RCC 7860 (cell line): Measurements from ENCODE around the gene TRIM44.
"Not testable (repeated sequence)": the region's sequence is repeated elsewhere in the genome, so short reads cannot be mapped to it uniquely, and the experiment has no call there.

Experiments
- DNase-seq: peaks from one replicate; pipeline ENCODE4 v3.0.0-alpha.2; 2015; ENCODE audit warnings: low spot score
- FAIRE-seq: peaks from 2 replicates; lab custom pipeline; 2012; peaks lifted over from hg19 to GRCh38; lab: Jason Lieb, UNC

TRIM44 gene

DNA sequence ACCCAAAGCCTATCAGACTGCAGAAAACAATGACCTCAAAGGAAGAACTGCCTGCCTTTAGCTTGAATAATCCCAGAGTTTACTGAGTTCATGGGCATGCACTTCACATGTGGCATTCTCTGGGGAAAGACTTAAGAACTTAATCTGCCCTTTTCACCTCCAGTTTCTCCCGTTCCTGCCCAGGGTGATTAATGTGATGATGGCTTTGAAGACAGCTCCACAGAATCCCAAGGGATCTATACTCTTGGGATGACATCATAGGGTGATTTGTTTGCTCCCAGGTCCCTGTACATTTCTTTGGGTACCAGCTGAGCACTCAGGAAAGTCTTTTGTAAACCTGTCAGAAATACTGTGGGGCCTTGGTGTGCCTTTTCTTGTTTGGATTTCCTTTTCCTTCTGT, 30.3 kb upstream of the TRIM44 start:
- DNase-seq (peak; percentile 34), FAIRE-seq (no peak)

DNA sequence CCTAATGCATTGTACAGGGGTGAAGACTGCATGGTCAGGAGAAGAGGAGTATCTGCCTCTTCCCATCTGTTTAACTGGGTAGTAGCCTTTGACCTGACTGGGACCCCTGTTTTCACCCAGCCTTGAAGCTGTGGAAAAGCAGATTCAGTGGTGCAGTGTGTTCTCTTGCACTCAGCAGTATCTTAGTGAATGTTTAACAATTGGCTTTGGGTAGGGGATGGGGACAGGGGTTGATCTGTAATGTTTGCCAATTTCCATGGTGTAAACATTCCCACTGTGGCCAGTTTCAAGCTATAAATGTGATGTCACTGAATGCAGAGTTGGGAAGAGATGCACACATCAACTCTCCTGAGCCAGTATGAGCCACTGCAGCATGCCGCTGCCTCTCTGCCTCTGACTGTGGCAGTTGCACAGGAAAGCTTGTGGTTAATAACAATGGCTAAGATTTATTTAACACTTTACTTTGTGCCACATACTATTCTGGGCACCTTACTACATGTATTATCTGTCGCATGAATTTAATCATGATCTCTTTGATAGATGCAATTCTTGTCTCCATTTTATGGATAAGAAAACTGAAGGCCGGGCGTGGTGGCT, 28.6 kb upstream of the TRIM44 start:
- no peak for FAIRE-seq

DNA sequence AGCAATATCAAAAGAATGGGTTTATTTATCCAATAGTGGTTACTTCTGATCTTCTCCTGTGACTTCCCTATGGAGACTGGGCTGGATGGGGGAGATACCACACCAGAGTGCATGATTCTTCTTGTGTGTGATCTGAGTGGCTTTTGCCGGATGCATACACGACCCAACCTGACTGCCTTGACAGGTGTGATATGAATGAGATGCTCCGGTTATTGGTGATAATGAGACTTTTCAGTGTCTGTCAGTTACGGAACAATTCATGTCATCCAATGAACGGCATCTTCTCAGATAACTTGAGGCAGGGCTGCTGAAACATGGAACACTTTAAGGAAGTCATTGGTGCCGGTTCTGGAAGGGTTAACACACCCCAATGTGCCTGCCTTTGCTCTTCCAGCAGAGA, 26.6 kb upstream of the TRIM44 start:
- no peak for DNase-seq
- FAIRE-seq: no peak

More for the DNA sequence above, 28.6 kb upstream of the TRIM44 start:
- no peak for DNase-seq

DNA sequence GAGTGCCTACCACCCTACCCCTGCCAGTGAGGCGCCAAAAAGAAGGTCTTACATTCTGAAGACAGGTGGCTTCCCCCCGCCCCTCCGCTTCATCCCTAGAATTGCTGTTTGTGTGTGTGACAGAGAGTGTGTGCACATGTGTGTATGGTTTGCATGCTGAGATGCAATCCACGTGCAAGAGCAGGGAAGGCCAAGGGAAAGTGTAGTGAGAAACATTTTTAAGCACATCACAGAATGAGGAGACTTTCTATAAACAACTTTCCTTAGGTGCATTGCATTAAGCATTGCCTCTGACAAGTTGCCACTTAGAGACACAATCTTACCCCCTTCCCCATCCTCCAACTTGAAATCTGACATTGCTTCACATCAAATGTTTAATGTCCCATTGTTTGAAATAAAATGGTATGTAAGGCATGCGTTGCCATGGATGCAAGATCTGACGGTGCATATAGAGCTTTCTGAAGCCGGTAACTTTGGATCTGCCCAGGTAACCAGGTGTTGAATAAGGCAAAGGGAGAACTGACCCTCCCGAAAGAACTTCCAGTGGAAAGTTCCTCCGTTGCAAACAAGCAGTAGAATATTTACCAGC, 22.9 kb upstream of the TRIM44 start:
- FAIRE-seq (no peak), DNase-seq (no peak)

DNA sequence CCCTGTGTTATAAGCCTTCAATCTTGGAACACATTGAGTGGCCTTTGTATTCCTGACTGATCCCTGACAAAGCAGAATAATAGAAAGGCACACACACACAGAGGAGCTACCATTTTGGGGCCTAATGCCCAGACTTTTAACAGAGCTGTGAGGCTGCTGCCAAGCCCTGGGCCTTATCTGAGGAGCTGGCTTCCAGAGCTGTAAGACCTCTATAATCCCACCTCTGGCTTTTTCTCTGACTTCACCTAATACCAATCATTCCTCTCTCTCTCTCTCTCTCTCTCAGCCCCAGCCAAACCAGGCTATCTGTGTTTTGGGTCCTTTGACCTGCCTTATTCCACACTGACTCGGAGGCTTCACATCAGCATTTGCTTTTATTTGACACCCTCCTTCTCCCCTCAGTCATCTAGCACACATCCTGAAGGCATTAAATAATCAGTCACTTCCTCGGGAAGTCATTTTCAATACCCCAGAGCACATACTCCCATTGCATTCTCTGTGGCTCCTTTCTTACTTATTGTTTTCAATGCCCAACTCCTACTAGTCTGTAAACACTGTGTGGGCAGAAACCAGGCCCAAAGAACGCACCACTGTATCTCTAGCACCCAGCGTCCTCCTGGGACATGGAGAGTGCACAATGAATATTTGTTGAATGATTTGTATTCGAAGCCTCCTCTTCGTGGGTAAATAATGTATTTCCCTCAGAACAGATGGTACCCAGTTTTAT, 21.2 kb upstream of the TRIM44 start:
- DNase-seq (no peak), FAIRE-seq (no peak)

DNA sequence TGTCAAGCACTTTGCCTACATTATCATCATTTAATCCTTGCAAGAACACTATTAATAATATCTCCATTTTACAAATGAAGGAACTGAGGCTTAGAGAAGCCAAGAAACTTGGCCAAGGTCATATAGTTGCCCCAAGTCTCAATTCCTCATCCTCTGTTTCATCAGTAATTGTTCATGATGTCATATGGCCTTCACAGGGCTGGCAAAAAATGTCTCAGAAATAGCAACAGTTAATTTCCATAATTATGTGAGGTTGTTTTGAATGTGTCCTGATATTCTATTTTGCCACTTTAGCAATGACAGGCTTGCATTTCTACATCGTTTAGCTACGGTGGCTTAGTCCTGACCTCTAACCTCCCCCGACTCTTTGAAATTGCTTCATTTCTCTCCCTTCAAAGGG, 20.6 kb upstream of the TRIM44 start:
- no peak for FAIRE-seq
- no peak for DNase-seq

DNA sequence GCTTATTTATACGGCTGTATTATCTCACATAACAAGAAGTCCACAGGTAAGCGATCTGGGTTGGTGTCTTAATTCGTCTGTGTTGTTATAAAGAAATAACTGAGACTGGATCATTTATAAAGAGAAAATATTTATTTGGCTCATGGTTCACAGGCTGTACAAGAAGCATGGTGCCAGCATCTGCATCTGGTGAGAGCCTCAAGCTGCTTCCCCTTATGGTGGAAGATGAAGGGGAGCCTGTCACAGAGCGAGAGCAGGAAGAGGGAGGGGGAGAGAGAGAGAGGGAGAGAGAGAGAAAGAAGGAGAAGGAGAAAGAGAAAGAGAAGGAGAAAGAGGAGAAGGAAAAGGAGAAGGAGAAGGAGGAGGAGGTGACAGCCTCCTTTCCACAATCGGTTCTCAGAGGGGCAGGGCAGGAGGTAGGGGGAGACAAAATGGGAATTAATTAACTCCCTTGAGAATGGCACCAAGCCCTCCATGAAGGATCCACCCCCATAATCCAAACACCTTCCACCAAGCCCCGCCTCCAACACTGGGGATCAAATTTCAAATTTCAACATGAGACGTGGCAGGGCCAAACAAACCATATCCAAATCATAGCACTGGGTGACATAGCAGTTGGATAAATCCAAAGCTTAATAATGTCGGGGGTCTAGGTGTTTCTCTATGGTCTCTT, 15.0 kb upstream of the TRIM44 start:
- no peak for FAIRE-seq
- no peak for DNase-seq

DNA sequence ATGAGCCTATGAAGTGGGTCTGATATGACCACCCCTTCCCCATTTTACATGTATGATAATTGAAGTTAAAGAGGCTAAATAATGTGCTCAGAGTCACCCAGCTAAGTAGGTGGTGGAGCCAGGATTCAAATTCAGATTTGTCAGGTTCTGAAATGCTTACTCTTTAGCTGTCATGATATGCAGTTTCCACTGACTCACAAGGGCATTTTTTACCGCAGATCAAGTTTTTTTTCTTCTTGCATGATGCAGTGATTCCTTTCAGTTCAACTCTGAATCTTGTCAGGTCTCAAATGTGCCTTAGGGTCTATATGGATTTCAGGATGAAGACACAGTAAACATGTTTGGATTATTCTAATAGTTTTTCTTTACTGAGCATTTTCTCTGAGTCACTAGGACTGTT, 12.6 kb upstream of the TRIM44 start:
- FAIRE-seq: no peak

DNA sequence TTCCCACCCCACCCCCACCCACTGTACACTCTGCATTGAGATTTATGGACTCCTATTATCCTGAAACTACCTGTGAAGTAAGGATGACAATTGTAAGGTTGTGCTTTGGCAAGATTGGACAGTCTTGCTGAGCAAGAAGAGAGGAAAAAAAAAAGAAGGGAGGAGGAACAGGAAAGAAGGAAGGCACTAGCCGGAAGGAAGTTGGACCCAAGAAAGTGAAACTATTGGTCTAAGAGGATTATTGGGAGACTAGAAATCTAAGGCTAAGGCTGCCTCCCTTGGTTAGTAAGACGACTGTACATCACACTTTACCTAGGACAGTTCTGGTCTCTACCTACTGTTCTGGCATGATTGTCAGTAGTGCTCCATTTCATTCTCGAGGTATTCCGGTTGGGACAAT, 12.1 kb upstream of the TRIM44 start:
- DNase-seq (no peak), FAIRE-seq (no peak)

More for the DNA sequence above, 12.6 kb upstream of the TRIM44 start:
- no peak for DNase-seq

DNA sequence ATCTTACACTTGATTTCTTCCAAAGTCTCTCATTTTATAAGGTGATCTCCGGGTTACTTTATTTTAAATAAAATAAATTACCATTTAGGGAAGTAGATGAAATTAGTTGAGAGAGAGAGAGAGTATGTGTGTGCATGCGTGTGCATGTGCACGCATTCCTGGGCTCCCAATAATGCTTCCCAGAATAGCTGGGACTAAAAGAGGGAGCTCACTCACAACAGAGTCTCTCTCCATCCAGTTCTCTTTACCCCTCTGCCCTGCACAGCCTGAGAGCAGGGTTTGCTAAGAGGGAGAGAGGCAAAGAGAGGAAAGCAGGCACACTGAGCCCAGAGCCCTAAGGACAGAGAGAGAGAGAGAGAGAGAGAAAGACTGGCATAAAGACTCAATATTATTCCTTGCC, 11.3 kb upstream of the TRIM44 start:
- FAIRE-seq (no peak), DNase-seq (no peak)

DNA sequence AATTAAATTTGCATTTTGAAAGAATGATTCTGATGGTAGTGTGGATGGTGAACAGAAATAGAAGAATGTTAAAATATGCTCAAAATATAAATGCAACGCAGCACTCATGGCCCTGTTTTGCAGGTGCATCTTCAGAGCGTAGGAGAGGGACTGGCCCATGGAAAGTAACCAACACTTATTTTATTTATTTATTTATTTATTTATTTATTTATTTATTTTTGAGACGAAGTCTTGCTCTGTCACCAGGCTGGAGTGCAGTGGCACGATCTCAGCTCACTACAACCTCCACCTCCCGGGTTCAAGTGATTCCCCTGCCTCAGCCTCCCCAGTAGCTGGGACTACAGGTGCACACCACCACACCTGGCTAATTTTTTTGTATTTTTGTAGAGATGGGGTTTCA, 9.8 kb upstream of the TRIM44 start:
- not testable (repeated sequence) for FAIRE-seq, DNase-seq

DNA sequence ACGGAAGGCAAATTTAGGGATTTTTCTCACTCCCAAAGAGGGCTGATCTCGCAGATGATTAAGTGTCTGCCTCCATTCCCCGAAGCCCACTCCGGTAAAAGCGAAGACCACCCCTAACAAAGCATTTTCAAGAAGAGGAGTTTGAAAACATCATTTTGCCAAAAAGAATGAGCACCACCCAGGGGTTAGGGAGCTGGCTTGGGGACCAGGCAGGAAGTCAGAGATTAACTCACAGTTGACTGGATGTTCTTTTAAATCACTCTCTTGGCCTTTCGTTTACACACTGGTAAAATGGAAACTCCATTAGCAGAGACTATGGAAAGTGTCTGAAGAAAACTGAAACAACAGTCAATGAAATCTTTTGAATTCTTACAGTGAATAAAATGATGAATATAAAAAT, 7.9 kb upstream of the TRIM44 start:
- DNase-seq (no peak), FAIRE-seq (no peak)

DNA sequence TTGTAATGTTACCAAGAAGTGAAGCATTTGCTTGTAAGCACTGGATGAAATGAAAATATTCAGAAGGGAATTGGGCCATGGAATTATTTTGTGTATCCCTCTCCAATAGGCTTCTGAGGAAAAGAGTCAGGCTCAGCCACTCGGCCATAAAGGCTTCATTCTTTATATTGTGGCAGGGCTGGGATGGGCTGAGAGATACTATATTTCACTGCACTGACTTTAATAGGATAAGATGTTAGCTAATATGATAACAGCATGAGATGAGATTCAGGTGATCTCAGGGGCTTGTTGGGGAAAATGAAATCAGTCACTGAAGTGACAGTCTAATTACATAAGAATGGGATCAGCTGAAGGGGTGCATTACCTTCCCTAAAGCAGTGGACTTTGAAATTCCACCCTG, 7.3 kb upstream of the TRIM44 start:
- DNase-seq: no peak
- no peak for FAIRE-seq

DNA sequence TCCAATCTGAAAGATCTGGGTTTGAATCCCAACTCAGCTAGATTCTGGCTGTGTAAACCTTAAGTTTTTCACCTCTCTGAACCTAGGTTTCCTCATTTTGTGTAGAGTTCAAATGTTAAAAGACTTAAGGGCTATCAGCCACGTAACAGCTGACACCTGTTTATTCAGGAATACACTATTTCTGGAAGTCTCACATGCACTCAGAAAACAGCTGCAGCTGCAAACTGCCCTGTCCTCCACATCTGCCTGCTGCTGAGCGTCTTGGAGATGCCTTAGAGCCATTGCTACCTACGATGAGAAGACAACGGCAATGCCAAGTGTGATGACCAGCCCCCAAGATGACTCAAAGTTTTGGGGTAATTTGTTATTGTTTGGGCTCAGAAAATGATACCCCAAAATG, 6.7 kb upstream of the TRIM44 start:
- no peak for DNase-seq
- FAIRE-seq: no peak

DNA sequence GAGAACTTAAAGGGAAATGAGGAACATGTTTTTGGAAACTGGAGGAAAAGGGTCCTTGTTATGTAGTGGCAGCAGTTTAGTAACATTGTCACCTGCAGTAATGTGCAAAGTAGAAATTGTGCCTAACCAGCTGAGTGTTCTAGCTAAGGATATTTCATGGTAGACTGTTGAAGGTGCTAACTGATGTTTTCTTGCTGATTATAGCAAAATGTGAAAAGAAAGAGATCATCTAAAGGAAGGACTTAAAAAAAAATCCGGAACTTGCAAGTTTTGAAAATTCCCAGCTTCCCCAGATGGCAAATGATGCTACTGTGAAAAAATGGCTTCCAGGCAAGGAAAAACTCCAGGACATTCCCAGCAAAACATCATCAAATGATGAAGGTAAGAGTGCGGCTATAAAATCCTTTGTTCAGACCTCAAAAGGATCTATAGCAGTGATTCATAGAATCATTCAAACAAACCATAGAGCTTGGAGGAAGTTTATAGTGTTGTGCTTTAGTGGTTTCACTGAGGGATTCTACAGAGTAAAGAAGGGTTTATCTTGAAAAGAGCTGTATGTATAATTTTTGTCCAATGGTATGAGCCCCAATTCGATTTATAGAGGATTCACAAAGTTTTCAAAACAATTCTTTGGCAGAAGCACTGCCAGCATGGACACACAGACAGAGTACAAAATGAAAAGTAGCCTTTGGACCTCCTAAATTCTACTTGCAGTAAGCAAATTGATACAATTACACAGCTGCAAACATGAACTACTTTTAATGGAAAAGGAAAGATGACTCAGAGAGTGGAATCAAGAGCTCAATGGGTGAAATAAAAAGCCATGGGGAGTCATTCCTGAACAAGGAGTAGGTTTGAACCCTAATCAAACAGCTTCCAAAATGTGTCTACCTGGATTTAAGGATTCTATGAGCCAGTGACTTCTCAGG, 4.3 kb upstream of the TRIM44 start:
- DNase-seq (no peak), FAIRE-seq (no peak)

DNA sequence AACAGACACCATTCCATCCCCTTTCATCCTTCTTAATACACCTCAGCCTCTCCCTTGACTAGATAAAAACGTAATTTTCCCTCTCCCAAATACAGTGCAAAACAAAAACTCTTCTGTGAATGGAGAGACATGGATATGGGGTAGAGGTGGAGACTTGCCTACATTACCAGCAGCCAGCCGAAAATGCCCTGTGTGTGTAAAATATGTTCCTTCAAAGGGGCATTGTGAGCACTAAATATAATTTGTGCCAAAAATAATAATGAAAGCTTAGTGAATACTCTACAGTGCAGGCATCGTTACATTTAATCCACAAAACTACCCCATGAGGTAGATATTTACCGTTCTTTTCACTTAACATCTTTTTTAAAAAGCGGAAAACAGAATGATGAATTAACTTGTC, 1.0 kb upstream of the TRIM44 start:
- DNase-seq: no peak
- no peak for FAIRE-seq

DNA sequence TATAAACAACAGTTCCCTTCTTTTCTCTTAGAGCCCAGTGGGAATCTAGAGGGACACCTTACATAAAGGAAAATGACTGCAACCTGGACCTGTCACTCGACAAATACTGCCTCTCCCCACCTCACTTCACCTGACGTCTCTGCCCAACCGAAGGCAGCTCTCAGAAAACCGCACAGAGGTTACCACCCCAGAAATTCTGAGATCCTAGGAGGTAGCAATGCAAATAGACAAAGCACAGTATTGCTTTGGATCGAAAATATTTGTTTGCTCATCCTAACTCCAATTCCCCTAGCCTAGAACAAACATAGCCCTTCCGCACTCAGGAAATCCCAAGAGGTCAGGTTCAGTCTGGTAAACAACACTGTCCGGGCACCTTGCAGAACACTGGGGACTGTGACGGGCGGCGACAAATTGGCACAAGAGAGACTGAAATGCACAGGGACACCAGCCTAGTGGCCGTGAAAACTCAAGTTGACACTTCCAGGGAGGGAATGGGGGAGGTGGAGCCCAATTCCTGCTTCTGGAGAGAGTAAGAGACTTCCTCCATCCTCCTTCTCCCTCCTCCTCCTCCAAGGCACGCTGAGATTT, 420 bp upstream of the TRIM44 start:
- FAIRE-seq: no peak
- no peak for DNase-seq

DNA sequence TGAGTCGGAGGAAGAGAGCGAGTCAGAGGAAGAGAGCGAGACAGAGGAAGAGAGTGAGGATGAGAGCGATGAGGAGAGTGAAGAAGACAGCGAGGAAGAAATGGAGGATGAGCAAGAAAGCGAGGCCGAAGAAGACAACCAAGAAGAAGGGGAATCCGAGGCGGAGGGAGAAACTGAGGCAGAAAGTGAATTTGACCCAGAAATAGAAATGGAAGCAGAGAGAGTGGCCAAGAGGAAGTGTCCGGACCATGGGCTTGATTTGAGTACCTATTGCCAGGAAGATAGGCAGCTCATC, 780 bp downstream of the TRIM44 start:
- DNase-seq (no peak), FAIRE-seq (no peak)

DNA sequence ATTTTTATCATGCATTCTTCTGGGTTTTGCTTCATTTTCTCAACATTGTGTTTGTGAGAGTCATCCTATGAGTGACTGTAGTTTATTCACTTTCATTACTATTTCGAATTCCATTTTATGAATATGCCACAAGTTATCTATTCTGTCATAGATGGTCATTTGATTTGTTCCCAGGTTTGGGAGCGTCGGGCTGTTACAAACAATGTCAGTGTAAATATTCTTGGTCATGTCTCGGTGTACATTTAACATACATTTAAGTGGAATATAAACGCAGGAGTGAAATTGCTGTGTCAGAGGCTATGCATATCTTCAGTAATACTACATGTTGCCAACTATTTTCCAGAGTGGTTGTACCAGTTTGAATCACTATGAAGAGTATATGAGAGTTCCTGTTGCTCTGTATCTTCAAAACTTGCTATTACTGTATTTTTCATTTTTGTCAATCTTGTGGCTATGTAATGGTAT, 2.4 kb downstream of the TRIM44 start:
- DNase-seq: no peak
- no peak for FAIRE-seq

DNA sequence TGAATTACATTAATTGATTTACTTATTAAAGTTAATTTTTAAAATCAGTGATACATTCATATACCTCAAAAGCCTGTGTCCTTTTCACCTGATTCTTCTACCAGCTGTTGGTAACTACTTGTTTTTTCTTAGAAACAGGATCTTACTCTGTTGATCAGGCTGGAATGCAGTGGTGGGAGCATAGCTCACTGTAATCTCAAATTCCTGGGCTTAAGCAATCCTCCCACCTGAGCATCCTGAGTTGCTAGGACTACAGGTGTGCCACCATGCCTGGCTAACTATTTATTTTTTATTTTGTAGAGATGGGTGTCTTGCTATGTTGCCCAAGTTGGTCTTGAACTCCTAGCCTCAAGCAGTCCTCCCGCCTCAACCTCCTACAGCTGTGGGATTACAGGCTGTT, 4.7 kb downstream of the TRIM44 start:
- FAIRE-seq (no peak), DNase-seq (no peak)

DNA sequence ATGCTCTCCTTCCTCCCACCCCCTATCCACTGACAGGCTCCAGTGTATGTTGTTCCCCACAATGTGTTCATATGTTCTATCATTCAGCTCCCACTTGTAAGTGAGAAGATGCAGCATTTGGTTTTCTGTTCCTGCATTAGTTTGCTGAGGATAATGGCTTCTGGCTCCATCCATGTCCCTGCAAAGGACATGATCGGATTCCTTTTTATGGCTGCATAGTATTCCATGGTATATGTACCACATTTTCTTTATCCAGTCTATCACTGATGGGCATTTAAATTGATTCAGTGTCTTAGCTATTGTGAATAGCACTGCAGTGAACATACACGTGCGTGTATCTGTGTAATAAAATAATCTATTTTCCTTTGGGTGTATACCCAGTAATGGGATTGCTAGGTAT, 5.8 kb downstream of the TRIM44 start:
- DNase-seq, FAIRE-seq: not testable (repeated sequence)
